GM23338 (cell line): Measurements from ENCODE around the gene NDFIP1. TPM values are rescaled to one million over a fixed set of nuclear protein-coding genes. Genes with fewer than 3 reads are reported as not detected.

ENCODE experiments used
- ATAC-seq: fragments of 200-7000 bp; cut with Tn5 transposase; 3 replicates; pipeline ENCODE4 v1.9.1; 2020
- DNase-seq: peaks from one replicate; pipeline ENCODE4 v3.0.0-alpha.2; 2015; ENCODE audit warnings: low spot score
- H2AFZ ChIP-seq: fragments of 200-600 bp; sonication (generic); 2 replicates; pipeline ENCODE4 v1.8.0; 2016; ENCODE audit warnings: antibody characterized with exemption, mild to moderate bottlenecking, moderate library complexity
- H3F3A ChIP-seq: fragments of 200-600 bp; sonication (generic); replicated peaks from 2 replicates; pipeline ENCODE4 v1.8.0; 2017; ENCODE audit warnings: antibody characterized with exemption, mixed run types, low read depth
- H3K27ac ChIP-seq: fragments of 200-600 bp; sonication (generic); 2 replicates; pipeline ENCODE4 v1.6.1; 2016; ENCODE audit warnings: low read depth
- H3K27me3 ChIP-seq: fragments of 200-600 bp; sonication (generic); 2 replicates; pipeline ENCODE4 v1.8.0; 2016; ENCODE audit warnings: mild to moderate bottlenecking, mixed run types, moderate library complexity; ENCODE audit not compliant: insufficient read depth
- H3K36me3 ChIP-seq: fragments of 200-600 bp; sonication (generic); 2 replicates; pipeline ENCODE4 v1.8.0; 2016; ENCODE audit warnings: mild to moderate bottlenecking; ENCODE audit not compliant: insufficient read depth
- H3K4me1 ChIP-seq: fragments of 200-600 bp; sonication (generic); 2 replicates; pipeline ENCODE4 v1.8.0; 2016; ENCODE audit warnings: mild to moderate bottlenecking, moderate library complexity; ENCODE audit not compliant: insufficient read depth
- H3K4me2 ChIP-seq: fragments of 200-600 bp; sonication (generic); 2 replicates; pipeline ENCODE4 v1.7.1; 2017; ENCODE audit warnings: mixed run types
- H3K4me3 ChIP-seq: fragments of 200-600 bp; sonication (generic); 2 replicates; pipeline ENCODE4 v1.6.1; 2016; ENCODE audit warnings: mixed run types
- H3K79me2 ChIP-seq: fragments of 200-600 bp; sonication (generic); replicated peaks from 2 replicates; pipeline ENCODE4 v1.8.0; 2017; ENCODE audit warnings: mild to moderate bottlenecking; ENCODE audit not compliant: insufficient read depth
- H3K9me2 ChIP-seq: fragments of 200-600 bp; sonication (generic); 2 replicates; pipeline ENCODE4 v1.8.0; 2017; ENCODE audit not compliant: insufficient read depth
- H4K20me1 ChIP-seq: fragments of 200-600 bp; sonication (generic); replicated peaks from 2 replicates; pipeline ENCODE4 v1.8.0; 2017; ENCODE audit warnings: mild to moderate bottlenecking; ENCODE audit not compliant: insufficient read depth
- H3K27ac Mint-ChIP-seq: 2 replicates; pipeline ENCODE4 v1.8.0; 2020; ENCODE audit warnings: inconsistent platforms, mild to moderate bottlenecking, moderate library complexity, mixed read lengths
- H3K27me3 Mint-ChIP-seq: 3 replicates; pipeline ENCODE4 v1.8.0; 2022; ENCODE audit warnings: low read depth, mild to moderate bottlenecking, moderate library complexity, mixed read lengths, inconsistent platforms; ENCODE audit not compliant: insufficient read depth, poor library complexity
- H3K36me3 Mint-ChIP-seq: 3 replicates; pipeline ENCODE4 v1.8.0; 2021; ENCODE audit warnings: low read depth, mild to moderate bottlenecking, inconsistent platforms, moderate library complexity, mixed read lengths
- H3K4me1 Mint-ChIP-seq: 3 replicates; pipeline ENCODE4 v1.8.0; 2020; ENCODE audit warnings: mild to moderate bottlenecking, inconsistent platforms, mixed read lengths
- H3K4me3 Mint-ChIP-seq: 3 replicates; pipeline ENCODE4 v1.8.0; 2021; ENCODE audit warnings: moderate library complexity, mild to moderate bottlenecking, inconsistent platforms, mixed read lengths
- H3K9me3 Mint-ChIP-seq: 3 replicates; pipeline ENCODE4 v1.8.0; 2020; ENCODE audit warnings: moderate library complexity, mild to moderate bottlenecking, inconsistent platforms, mixed read lengths
- EZH2 ChIP-seq: fragments of 200-600 bp; sonication (generic); IDR thresholded peaks from one replicate; pipeline ENCODE4 v1.8.0; 2017; ENCODE audit warnings: antibody characterized with exemption, mild to moderate bottlenecking, low read depth; ENCODE audit not compliant: unreplicated experiment
- NANOG ChIP-seq: IDR thresholded peaks from 2 replicates; pipeline ENCODE4 v1.6.1; 2016; ENCODE audit warnings: antibody characterized with exemption, borderline replicate concordance
- POLR2AphosphoS5 ChIP-seq: IDR thresholded peaks from 2 replicates; pipeline ENCODE4 v1.6.1; 2016; ENCODE audit warnings: antibody characterized with exemption, low read depth
- ZNF114 ChIP-seq: fragments of 250-450 bp; sonication (Bioruptor Pico); IDR thresholded peaks from 2 replicates; pipeline ENCODE4 v1.5.0; 2020; ENCODE audit warnings: mild to moderate bottlenecking, moderate library complexity
- polyA plus RNA-seq: library from polyadenylated mRNA; unstranded; fragments of >200 nt; fragmentation: Nextera tagmentation; extraction: Ambion mirVana; gene quantifications from 2 replicates; pipeline ENCODE4 v1.2.1, GENCODE V29; 2016
- total RNA-seq: library from RNA; depleted of rRNA; stranded (reverse); fragments of >200 nt; shearing (Covaris generic); gene quantifications from 2 replicates; pipeline ENCODE4 v1.2.3, GENCODE V29; 2014
- TF ChIP-seq, protein P1 (sequence below): IDR thresholded peaks from one replicate; pipeline ENCODE4 v1.6.1; 2018; ENCODE audit warnings: antibody characterized with exemption; ENCODE audit not compliant: unreplicated experiment
- TF ChIP-seq, protein P2 (sequence below): IDR thresholded peaks from 2 replicates; pipeline ENCODE4 v1.6.1; 2016; ENCODE audit warnings: antibody characterized with exemption
- TF ChIP-seq, protein P3 (sequence below): fragments of 250-450 bp; sonication (Bioruptor Pico); IDR thresholded peaks from 2 replicates; pipeline ENCODE4 v1.5.0; 2020; ENCODE audit warnings: mild to moderate bottlenecking, moderate library complexity

NDFIP1 gene
- total and polyA plus RNA-seq, 2 experiments from 2014 or later, result 24.3 to 45.0 TPM

GRCh38 chr5:142107736-142108431 lies 695 bp upstream of the NDFIP1 start (continued):
- TF ChIP-seq, protein P1, sequence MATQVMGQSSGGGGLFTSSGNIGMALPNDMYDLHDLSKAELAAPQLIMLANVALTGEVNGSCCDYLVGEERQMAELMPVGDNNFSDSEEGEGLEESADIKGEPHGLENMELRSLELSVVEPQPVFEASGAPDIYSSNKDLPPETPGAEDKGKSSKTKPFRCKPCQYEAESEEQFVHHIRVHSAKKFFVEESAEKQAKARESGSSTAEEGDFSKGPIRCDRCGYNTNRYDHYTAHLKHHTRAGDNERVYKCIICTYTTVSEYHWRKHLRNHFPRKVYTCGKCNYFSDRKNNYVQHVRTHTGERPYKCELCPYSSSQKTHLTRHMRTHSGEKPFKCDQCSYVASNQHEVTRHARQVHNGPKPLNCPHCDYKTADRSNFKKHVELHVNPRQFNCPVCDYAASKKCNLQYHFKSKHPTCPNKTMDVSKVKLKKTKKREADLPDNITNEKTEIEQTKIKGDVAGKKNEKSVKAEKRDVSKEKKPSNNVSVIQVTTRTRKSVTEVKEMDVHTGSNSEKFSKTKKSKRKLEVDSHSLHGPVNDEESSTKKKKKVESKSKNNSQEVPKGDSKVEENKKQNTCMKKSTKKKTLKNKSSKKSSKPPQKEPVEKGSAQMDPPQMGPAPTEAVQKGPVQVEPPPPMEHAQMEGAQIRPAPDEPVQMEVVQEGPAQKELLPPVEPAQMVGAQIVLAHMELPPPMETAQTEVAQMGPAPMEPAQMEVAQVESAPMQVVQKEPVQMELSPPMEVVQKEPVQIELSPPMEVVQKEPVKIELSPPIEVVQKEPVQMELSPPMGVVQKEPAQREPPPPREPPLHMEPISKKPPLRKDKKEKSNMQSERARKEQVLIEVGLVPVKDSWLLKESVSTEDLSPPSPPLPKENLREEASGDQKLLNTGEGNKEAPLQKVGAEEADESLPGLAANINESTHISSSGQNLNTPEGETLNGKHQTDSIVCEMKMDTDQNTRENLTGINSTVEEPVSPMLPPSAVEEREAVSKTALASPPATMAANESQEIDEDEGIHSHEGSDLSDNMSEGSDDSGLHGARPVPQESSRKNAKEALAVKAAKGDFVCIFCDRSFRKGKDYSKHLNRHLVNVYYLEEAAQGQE, result no peak
- TF ChIP-seq, protein P2, sequence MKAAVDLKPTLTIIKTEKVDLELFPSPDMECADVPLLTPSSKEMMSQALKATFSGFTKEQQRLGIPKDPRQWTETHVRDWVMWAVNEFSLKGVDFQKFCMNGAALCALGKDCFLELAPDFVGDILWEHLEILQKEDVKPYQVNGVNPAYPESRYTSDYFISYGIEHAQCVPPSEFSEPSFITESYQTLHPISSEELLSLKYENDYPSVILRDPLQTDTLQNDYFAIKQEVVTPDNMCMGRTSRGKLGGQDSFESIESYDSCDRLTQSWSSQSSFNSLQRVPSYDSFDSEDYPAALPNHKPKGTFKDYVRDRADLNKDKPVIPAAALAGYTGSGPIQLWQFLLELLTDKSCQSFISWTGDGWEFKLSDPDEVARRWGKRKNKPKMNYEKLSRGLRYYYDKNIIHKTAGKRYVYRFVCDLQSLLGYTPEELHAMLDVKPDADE, result no peak
- no peak for TF ChIP-seq NANOG
- TF ChIP-seq ZNF114 (CRISPR knock-in tag), result no peak
- no peak for TF ChIP-seq EZH2

DNA sequence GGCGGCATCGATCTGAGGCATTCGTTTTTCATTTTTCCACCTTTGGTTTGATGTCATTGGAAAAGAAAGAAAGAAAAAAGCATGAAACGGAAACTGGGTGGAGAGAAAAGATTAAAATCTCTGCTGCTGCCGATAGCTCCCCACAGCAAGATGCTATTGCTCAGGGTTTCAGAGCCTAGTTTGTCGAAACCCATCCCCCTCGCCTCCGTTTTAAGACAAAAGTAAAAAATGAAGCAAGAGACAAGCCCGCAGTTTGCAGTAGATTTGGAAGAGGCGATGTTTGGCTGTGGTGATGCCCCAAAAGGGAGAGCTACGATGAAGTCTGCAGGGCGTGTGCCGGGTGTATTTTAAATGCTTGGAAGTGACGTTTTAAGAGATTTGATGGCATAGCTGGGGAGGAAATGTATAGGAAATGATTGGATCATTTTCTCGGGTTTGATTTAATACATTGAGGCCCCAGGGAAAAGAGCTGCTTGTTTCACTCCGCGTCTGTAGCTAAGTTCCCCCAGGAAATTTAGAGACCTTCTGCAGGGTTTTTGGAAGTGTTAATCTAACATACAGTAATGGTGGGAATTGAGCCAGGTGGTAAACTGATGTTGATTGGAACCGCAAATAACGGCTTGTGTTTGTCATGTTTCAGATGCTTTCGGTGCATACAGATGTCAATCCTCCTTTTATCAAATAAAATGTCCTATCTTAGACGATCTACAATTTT lies 909 bp downstream of the NDFIP1 start:
- Mint-ChIP-seq H3K9me3 (no peaks in the 10 kb centered on the region), H3K4me1 (peaks cover 26% of the 10 kb centered on the region), H3K4me3 (peak overlapping the region; percentile 87), H3K36me3 (peaks cover 8% of the 10 kb centered on the region; the same call in 2 of the 3 replicates), H3K27ac (no peak overlapping the region; the same call in 1 of the 2 replicates), H3K27me3 (peaks cover 9% of the 10 kb centered on the region)
- peak overlapping the region; percentile 73 for H3K4me3 ChIP-seq
- DNase-seq (peak; percentile 46), ATAC-seq (no peak; the same call in 2 of the 3 replicates)
- H3K27ac ChIP-seq, result no peak overlapping the region
- peaks cover 21% of the 10 kb centered on the region for H4K20me1 ChIP-seq
- H2AFZ ChIP-seq, result peak overlapping the region; percentile 94
- TF ChIP-seq POLR2AphosphoS5 (no peak), NANOG (no peak), EZH2 (no peak), ZNF114 (CRISPR knock-in tag) (no peak)
- TF ChIP-seq, protein P3, sequence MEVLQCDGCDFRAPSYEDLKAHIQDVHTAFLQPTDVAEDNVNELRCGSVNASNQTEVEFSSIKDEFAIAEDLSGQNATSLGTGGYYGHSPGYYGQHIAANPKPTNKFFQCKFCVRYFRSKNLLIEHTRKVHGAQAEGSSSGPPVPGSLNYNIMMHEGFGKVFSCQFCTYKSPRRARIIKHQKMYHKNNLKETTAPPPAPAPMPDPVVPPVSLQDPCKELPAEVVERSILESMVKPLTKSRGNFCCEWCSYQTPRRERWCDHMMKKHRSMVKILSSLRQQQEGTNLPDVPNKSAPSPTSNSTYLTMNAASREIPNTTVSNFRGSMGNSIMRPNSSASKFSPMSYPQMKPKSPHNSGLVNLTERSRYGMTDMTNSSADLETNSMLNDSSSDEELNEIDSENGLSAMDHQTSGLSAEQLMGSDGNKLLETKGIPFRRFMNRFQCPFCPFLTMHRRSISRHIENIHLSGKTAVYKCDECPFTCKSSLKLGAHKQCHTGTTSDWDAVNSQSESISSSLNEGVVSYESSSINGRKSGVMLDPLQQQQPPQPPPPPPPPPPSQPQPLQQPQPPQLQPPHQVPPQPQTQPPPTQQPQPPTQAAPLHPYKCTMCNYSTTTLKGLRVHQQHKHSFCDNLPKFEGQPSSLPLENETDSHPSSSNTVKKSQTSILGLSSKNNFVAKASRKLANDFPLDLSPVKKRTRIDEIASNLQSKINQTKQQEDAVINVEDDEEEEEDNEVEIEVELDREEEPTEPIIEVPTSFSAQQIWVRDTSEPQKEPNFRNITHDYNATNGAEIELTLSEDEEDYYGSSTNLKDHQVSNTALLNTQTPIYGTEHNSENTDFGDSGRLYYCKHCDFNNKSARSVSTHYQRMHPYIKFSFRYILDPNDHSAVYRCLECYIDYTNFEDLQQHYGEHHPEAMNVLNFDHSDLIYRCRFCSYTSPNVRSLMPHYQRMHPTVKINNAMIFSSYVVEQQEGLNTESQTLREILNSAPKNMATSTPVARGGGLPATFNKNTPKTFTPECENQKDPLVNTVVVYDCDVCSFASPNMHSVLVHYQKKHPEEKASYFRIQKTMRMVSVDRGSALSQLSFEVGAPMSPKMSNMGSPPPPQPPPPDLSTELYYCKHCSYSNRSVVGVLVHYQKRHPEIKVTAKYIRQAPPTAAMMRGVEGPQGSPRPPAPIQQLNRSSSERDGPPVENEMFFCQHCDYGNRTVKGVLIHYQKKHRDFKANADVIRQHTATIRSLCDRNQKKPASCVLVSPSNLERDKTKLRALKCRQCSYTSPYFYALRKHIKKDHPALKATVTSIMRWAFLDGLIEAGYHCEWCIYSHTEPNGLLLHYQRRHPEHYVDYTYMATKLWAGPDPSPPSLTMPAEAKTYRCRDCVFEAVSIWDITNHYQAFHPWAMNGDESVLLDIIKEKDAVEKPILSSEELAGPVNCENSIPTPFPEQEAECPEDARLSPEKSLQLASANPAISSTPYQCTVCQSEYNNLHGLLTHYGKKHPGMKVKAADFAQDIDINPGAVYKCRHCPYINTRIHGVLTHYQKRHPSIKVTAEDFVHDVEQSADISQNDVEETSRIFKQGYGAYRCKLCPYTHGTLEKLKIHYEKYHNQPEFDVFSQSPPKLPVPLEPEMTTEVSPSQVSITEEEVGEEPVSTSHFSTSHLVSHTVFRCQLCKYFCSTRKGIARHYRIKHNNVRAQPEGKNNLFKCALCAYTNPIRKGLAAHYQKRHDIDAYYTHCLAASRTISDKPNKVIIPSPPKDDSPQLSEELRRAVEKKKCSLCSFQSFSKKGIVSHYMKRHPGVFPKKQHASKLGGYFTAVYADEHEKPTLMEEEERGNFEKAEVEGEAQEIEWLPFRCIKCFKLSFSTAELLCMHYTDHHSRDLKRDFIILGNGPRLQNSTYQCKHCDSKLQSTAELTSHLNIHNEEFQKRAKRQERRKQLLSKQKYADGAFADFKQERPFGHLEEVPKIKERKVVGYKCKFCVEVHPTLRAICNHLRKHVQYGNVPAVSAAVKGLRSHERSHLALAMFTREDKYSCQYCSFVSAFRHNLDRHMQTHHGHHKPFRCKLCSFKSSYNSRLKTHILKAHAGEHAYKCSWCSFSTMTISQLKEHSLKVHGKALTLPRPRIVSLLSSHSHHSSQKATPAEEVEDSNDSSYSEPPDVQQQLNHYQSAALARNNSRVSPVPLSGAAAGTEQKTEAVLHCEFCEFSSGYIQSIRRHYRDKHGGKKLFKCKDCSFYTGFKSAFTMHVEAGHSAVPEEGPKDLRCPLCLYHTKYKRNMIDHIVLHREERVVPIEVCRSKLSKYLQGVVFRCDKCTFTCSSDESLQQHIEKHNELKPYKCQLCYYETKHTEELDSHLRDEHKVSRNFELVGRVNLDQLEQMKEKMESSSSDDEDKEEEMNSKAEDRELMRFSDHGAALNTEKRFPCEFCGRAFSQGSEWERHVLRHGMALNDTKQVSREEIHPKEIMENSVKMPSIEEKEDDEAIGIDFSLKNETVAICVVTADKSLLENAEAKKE (CRISPR knock-in tag), result no peak
- TF ChIP-seq, protein P1, result no peak
- peaks cover 13% of the 10 kb centered on the region for H3F3A ChIP-seq
- H3K9me2 ChIP-seq, result no peaks in the 10 kb centered on the region
- peaks cover 34% of the 10 kb centered on the region for H3K27me3 ChIP-seq
- H3K4me1 ChIP-seq, result peaks cover 29% of the 10 kb centered on the region
- no peaks in the 10 kb centered on the region for H3K36me3 ChIP-seq
- H3K4me2 ChIP-seq, result peak overlapping the region; percentile 91
- H3K79me2 ChIP-seq, result peaks cover 55% of the 10 kb centered on the region
